Measurements from ENCODE around the gene RNLS. TPM values are rescaled to one million over a fixed set of nuclear protein-coding genes. Genes with fewer than 3 reads are reported as not detected.

RNLS gene
- total and polyA plus RNA-seq, 4 donors: 5.8 to 11.6 (median 7.9) TPM

GRCh38 chr10:88562152-88562551 lies 21.0 kb downstream of the RNLS start:
- no peak for TF ChIP-seq CTCF (IDR thresholded peaks at IDR 0.05; ENCODE audit: control extremely low read depth, extremely low read depth)
- ATAC-seq (ENCODE audit: insufficient read depth, low FRiP score): no peak
- no peak overlapping the region for H3K4me3 ChIP-seq
- no peak overlapping the region for H3K9ac ChIP-seq (ENCODE audit: insufficient read depth in 1 of 2, low read length in 2 of 2)
- H3K36me3 ChIP-seq (ENCODE audit: control insufficient read depth in 4 of 4, insufficient read depth in 4 of 4, low read length in 4 of 4): no peaks in the 10 kb centered on the region
- H3K27ac ChIP-seq (ENCODE audit: low read depth in 1 of 2, low read length in 1 of 2): no peak overlapping the region
- H3K4me1 ChIP-seq (ENCODE audit: control insufficient read depth in 5 of 5, insufficient read depth in 5 of 5, low read length in 5 of 5): peaks cover 0 to 7% (median 0%) of the 10 kb centered on the region in 5 donors
- no peaks in the 10 kb centered on the region for H3K27me3 ChIP-seq (ENCODE audit: control insufficient read depth in 3 of 3, insufficient read depth in 3 of 3, low read length in 2 of 3)
- WGBS, 2 donors: 88 to 90% methylated on average over 1 of the region's 1 CpG
- no peaks in the 10 kb centered on the region for H3K9me3 ChIP-seq (ENCODE audit: control insufficient read depth in 4 of 4, insufficient read depth in 3 of 4, low read length in 3 of 4)
- peak in 2 of 3 donors; percentile 62 to 65 for DNase-seq

- 73 to 88% methylated on average over 2 of the region's 2 CpGs for WGBS, 2 donors
- peaks cover 0 to 3% (median 0%) of the 10 kb centered on the region in 4 donors for H3K9me3 ChIP-seq (ENCODE audit: control insufficient read depth in 4 of 4, insufficient read depth in 3 of 4, low read length in 3 of 4)
- peaks cover 0 to 3% (median 0%) of the 10 kb centered on the region in 4 donors for H3K36me3 ChIP-seq (ENCODE audit: control insufficient read depth in 4 of 4, insufficient read depth in 4 of 4, low read length in 4 of 4)
- no peak overlapping the region for H3K9ac ChIP-seq (ENCODE audit: insufficient read depth in 1 of 2, low read length in 2 of 2)
- no peak overlapping the region for H3K4me3 ChIP-seq
- no peak for ATAC-seq (ENCODE audit: insufficient read depth, low FRiP score)
- no peak for TF ChIP-seq CTCF (IDR thresholded peaks at IDR 0.05; ENCODE audit: control extremely low read depth, extremely low read depth)
- no peaks in the 10 kb centered on the region for H3K27me3 ChIP-seq (ENCODE audit: control insufficient read depth in 3 of 3, insufficient read depth in 3 of 3, low read length in 2 of 3)
- no peak overlapping the region for H3K27ac ChIP-seq (ENCODE audit: low read depth in 1 of 2, low read length in 1 of 2)
- peaks cover 0 to 11% (median 0%) of the 10 kb centered on the region in 5 donors for H3K4me1 ChIP-seq (ENCODE audit: control insufficient read depth in 5 of 5, insufficient read depth in 5 of 5, low read length in 5 of 5)
- DNase-seq: no peak
Observed at GRCh38 chr10:88557658-88558057, 25.5 kb downstream of the RNLS start.

DNA sequence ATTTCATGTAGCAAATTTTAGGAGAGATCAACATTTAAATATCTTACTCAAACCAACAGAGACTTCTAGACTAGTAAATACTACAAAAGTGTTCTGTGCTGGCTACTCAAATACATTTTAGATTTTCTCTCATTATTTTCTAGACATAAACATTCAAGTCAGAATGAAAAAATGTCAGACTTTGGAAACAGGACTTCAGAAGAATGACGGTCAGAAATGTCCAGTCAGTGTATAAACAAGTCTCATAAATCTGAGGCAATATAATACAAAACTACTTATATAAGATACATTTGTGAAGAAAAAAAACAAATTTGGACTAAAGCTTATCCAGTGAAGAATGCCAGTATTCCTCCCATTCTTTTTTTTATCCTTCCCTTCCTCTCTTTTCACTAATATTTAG lies 25.9 kb downstream of the RNLS start:
- ATAC-seq (ENCODE audit: insufficient read depth, low FRiP score): no peak
- WGBS, 2 donors: 82 to 84% methylated on average over 1 of the region's 1 CpG
- Histone ChIP-seq H3K36me3 (ENCODE audit: control insufficient read depth in 4 of 4, insufficient read depth in 4 of 4, low read length in 4 of 4) (peaks cover 0 to 3% (median 0%) of the 10 kb centered on the region in 4 donors), H3K27me3 (ENCODE audit: control insufficient read depth in 3 of 3, insufficient read depth in 3 of 3, low read length in 2 of 3) (no peaks in the 10 kb centered on the region), H3K9me3 (ENCODE audit: control insufficient read depth in 4 of 4, insufficient read depth in 3 of 4, low read length in 3 of 4) (peaks cover 0 to 3% (median 0%) of the 10 kb centered on the region in 4 donors), H3K9ac (ENCODE audit: insufficient read depth in 1 of 2, low read length in 2 of 2) (no peak overlapping the region), H3K4me1 (ENCODE audit: control insufficient read depth in 5 of 5, insufficient read depth in 5 of 5, low read length in 5 of 5) (peaks cover 0 to 12% (median 0%) of the 10 kb centered on the region in 5 donors), H3K27ac (ENCODE audit: low read depth in 1 of 2, low read length in 1 of 2) (no peak overlapping the region), H3K4me3 (no peak overlapping the region)
- DNase-seq: no peak
- no peak for TF ChIP-seq CTCF (IDR thresholded peaks at IDR 0.05; ENCODE audit: control extremely low read depth, extremely low read depth)

All from lung (tissue), 12 donors.